ENCODE data around the gene CSNK1D. TPM values are rescaled to one million over a fixed set of nuclear protein-coding genes. Genes with fewer than 3 reads are reported as not detected.
A peak's percentile ranks its signal among the peaks of the same experiment; 100 is the strongest.

CSNK1D gene
- total and polyA plus RNA-seq, 4 experiments from 2014 or later: 31.6 to 182 (median 129) TPM

GRCh38 chr17:82302568-82302963, 29.1 kb upstream of the CSNK1D start:
- H3K4me1 Mint-ChIP-seq: peaks cover 28 to 84% (median 61%) of the 10 kb centered on the region in 4 donors
- Histone ChIP-seq H3K9me3 (ENCODE audit: control insufficient read depth in 1 of 2, low read length in 2 of 2) (no peaks in the 10 kb centered on the region), H3K36me3 (ENCODE audit: insufficient read depth, low read length) (no peaks in the 10 kb centered on the region), H3K4me1 (ENCODE audit: insufficient read depth, low read length) (peaks cover 81% of the 10 kb centered on the region), H3K4me3 (ENCODE audit: low read length in 2 of 2) (peak overlapping the region; percentile 42 to 54), H3K27ac (ENCODE audit: low read depth, low read length) (peak overlapping the region; percentile 64), H3K27me3 (ENCODE audit: insufficient read depth, low read length) (no peaks in the 10 kb centered on the region)
- H3K9me3 Mint-ChIP-seq: no peaks in the 10 kb centered on the region
- intact Hi-C loops (cut with micrococcal nuclease): no loop called here
- no peaks in the 10 kb centered on the region for H3K27me3 Mint-ChIP-seq
- peaks cover 0 to 6% of the 10 kb centered on the region in 2 donors for H3K36me3 Mint-ChIP-seq
- H3K27ac Mint-ChIP-seq: peak overlapping the region; percentile 87 to 100 (median 95)
- CTCF ChIA-PET (ENCODE audit: partially characterized antibody): interaction anchor here (1.3 to 8.4 kb wide), 6 partner anchors 14 to 96 kb away, joined by 3 to 72 read pairs (median 20); partner anchors contain the start of gene CD7
- no peak for DNase-seq
- POLR2A ChIA-PET (ENCODE audit: partially characterized antibody): interaction anchor here (0.6 to 10.4 kb wide), 16 partner anchors 9 to 798 kb away, joined by 3 to 172 read pairs (median 8); partner anchors contain the start of genes CD7, CSNK1D, SECTM1 and SLC16A3
- H3K4me3 Mint-ChIP-seq: peak overlapping the region; percentile 73 to 91 (median 84)

- Histone ChIP-seq H3K27me3 (ENCODE audit: insufficient read depth, low read length) (no peaks in the 10 kb centered on the region), H3K9me3 (ENCODE audit: control insufficient read depth in 1 of 2, low read length in 2 of 2) (no peaks in the 10 kb centered on the region), H3K4me1 (ENCODE audit: insufficient read depth, low read length) (peaks cover 86% of the 10 kb centered on the region), H3K4me3 (ENCODE audit: low read length in 2 of 2) (peak overlapping the region; percentile 19 to 54), H3K27ac (ENCODE audit: low read depth, low read length) (peak overlapping the region; percentile 64), H3K36me3 (ENCODE audit: insufficient read depth, low read length) (no peaks in the 10 kb centered on the region)
- peaks cover 33 to 89% (median 66%) of the 10 kb centered on the region in 4 donors for H3K4me1 Mint-ChIP-seq
- ChIA-PET POLR2A (ENCODE audit: partially characterized antibody) (interaction anchor here (0.6 to 10.4 kb wide), 17 partner anchors 8 to 798 kb away, joined by 3 to 172 read pairs (median 7); partner anchors contain the start of genes CD7, CSNK1D, SECTM1 and SLC16A3), CTCF (ENCODE audit: partially characterized antibody) (interaction anchor here (1.6 to 8.4 kb wide), 8 partner anchors 10 to 102 kb away, joined by 3 to 72 read pairs (median 14); partner anchors contain the start of gene CD7)
- intact Hi-C loops (cut with micrococcal nuclease): no loop called here
- H3K27me3 Mint-ChIP-seq: no peaks in the 10 kb centered on the region
- peak; percentile 42 to 66 (median 57) for DNase-seq
- H3K27ac Mint-ChIP-seq: peak overlapping the region; percentile 87 to 100 (median 95)
- H3K4me3 Mint-ChIP-seq: peak overlapping the region; percentile 73 to 91 (median 84)
- H3K9me3 Mint-ChIP-seq: no peaks in the 10 kb centered on the region
- peaks cover 0 to 11% of the 10 kb centered on the region in 2 donors for H3K36me3 Mint-ChIP-seq
Measured at GRCh38 chr17:82301916-82302567, 28.5 kb upstream of the CSNK1D start.

GRCh38 chr17:82301300-82301915, 27.9 kb upstream of the CSNK1D start:
- peaks cover 35 to 90% (median 67%) of the 10 kb centered on the region in 4 donors for H3K4me1 Mint-ChIP-seq
- Histone ChIP-seq H3K27ac (ENCODE audit: low read depth, low read length) (peak overlapping the region; percentile 64), H3K4me1 (ENCODE audit: insufficient read depth, low read length) (peaks cover 93% of the 10 kb centered on the region), H3K4me3 (ENCODE audit: low read length in 2 of 2) (peak overlapping the region in 1 of 2 donors; percentile 54), H3K36me3 (ENCODE audit: insufficient read depth, low read length) (no peaks in the 10 kb centered on the region), H3K9me3 (ENCODE audit: control insufficient read depth in 1 of 2, low read length in 2 of 2) (no peaks in the 10 kb centered on the region), H3K27me3 (ENCODE audit: insufficient read depth, low read length) (no peaks in the 10 kb centered on the region)
- H3K4me3 Mint-ChIP-seq: peak overlapping the region in 5 of 8 donors; percentile 10 to 87 (median 72)
- no peak for DNase-seq
- H3K36me3 Mint-ChIP-seq: peaks cover 0 to 13% of the 10 kb centered on the region in 2 donors
- peak overlapping the region; percentile 32 to 100 (median 100) for H3K27ac Mint-ChIP-seq
- intact Hi-C loops (cut with micrococcal nuclease): no loop called here
- no peaks in the 10 kb centered on the region for H3K9me3 Mint-ChIP-seq
- ChIA-PET CTCF (ENCODE audit: partially characterized antibody) (interaction anchor here (1.0 to 8.4 kb wide), 12 partner anchors 9 to 116 kb away, joined by 3 to 72 read pairs (median 11); partner anchors contain the start of genes CD7 and HEXD), POLR2A (ENCODE audit: partially characterized antibody) (interaction anchor here (1.0 to 10.4 kb wide), 13 partner anchors 8 to 95 kb away, joined by 3 to 172 read pairs (median 14); partner anchors contain the start of genes CD7, CSNK1D, SECTM1 and SLC16A3)
- H3K27me3 Mint-ChIP-seq: no peaks in the 10 kb centered on the region

- Mint-ChIP-seq H3K27me3 (no peaks in the 10 kb centered on the region), H3K4me3 (peak overlapping the region in 4 of 8 donors; percentile 43 to 96 (median 79)), H3K36me3 (peaks cover 0 to 13% of the 10 kb centered on the region in 2 donors), H3K4me1 (peaks cover 35 to 91% (median 67%) of the 10 kb centered on the region in 4 donors), H3K9me3 (no peaks in the 10 kb centered on the region), H3K27ac (peak overlapping the region; percentile 72 to 100 (median 100))
- Histone ChIP-seq H3K36me3 (ENCODE audit: insufficient read depth, low read length) (no peaks in the 10 kb centered on the region), H3K4me1 (ENCODE audit: insufficient read depth, low read length) (peaks cover 97% of the 10 kb centered on the region), H3K27ac (ENCODE audit: low read depth, low read length) (peak overlapping the region; percentile 64), H3K4me3 (ENCODE audit: low read length in 2 of 2) (no peak overlapping the region), H3K9me3 (ENCODE audit: control insufficient read depth in 1 of 2, low read length in 2 of 2) (no peaks in the 10 kb centered on the region), H3K27me3 (ENCODE audit: insufficient read depth, low read length) (no peaks in the 10 kb centered on the region)
- peak; percentile 54 to 67 (median 56) for DNase-seq
- ChIA-PET CTCF (ENCODE audit: partially characterized antibody) (interaction anchor here (0.9 to 8.4 kb wide), 14 partner anchors 9 to 117 kb away, joined by 3 to 72 read pairs (median 10); partner anchors contain the start of genes CD7 and HEXD), POLR2A (ENCODE audit: partially characterized antibody) (interaction anchor here (1.0 to 10.4 kb wide), 13 partner anchors 9 to 100 kb away, joined by 3 to 172 read pairs (median 14); partner anchors contain the start of genes CD7, CSNK1D, SECTM1 and SLC16A3)
- intact Hi-C loops (cut with micrococcal nuclease): no loop called here
Measured at GRCh38 chr17:82300707-82301270, 27.3 kb upstream of the CSNK1D start.

GRCh38 chr17:82300228-82300627, 26.7 kb upstream of the CSNK1D start:
- DNase-seq: peak in 1 of 5 donors; percentile 0
- no peaks in the 10 kb centered on the region for H3K36me3 ChIP-seq (ENCODE audit: insufficient read depth, low read length)
- H3K9me3 Mint-ChIP-seq: no peaks in the 10 kb centered on the region
- peaks cover 0 to 13% of the 10 kb centered on the region in 2 donors for H3K36me3 Mint-ChIP-seq
- peak overlapping the region in 6 of 8 donors; percentile 11 to 96 (median 44) for H3K4me3 Mint-ChIP-seq
- H3K4me1 ChIP-seq (ENCODE audit: insufficient read depth, low read length): peaks cover 91% of the 10 kb centered on the region
- peak overlapping the region; percentile 64 for H3K27ac ChIP-seq (ENCODE audit: low read depth, low read length)
- no peaks in the 10 kb centered on the region for H3K27me3 Mint-ChIP-seq
- H3K27ac Mint-ChIP-seq: peak overlapping the region; percentile 100
- ChIA-PET CTCF (ENCODE audit: partially characterized antibody) (interaction anchor here (0.9 to 8.4 kb wide), 14 partner anchors 8 to 117 kb away, joined by 3 to 72 read pairs (median 10); partner anchors contain the start of genes CD7 and HEXD), POLR2A (ENCODE audit: partially characterized antibody) (interaction anchor here (1.0 to 10.4 kb wide), 11 partner anchors 15 to 99 kb away, joined by 3 to 172 read pairs (median 16); partner anchors contain the start of genes CD7, CSNK1D, SECTM1 and SLC16A3)
- intact Hi-C loops (cut with micrococcal nuclease): no loop called here
- no peaks in the 10 kb centered on the region for H3K27me3 ChIP-seq (ENCODE audit: insufficient read depth, low read length)
- no peaks in the 10 kb centered on the region for H3K9me3 ChIP-seq (ENCODE audit: control insufficient read depth in 1 of 2, low read length in 2 of 2)
- no peak overlapping the region for H3K4me3 ChIP-seq (ENCODE audit: low read length in 2 of 2)
- peaks cover 38 to 91% (median 72%) of the 10 kb centered on the region in 4 donors for H3K4me1 Mint-ChIP-seq

GRCh38 chr17:82299452-82299851, 26.0 kb upstream of the CSNK1D start:
- Histone ChIP-seq H3K36me3 (ENCODE audit: insufficient read depth, low read length) (no peaks in the 10 kb centered on the region), H3K4me3 (ENCODE audit: low read length in 2 of 2) (no peak overlapping the region), H3K9me3 (ENCODE audit: control insufficient read depth in 1 of 2, low read length in 2 of 2) (no peaks in the 10 kb centered on the region), H3K27ac (ENCODE audit: low read depth, low read length) (peak overlapping the region; percentile 100), H3K4me1 (ENCODE audit: insufficient read depth, low read length) (peaks cover 83% of the 10 kb centered on the region), H3K27me3 (ENCODE audit: insufficient read depth, low read length) (no peaks in the 10 kb centered on the region)
- no peaks in the 10 kb centered on the region for H3K9me3 Mint-ChIP-seq
- peak overlapping the region; percentile 100 for H3K27ac Mint-ChIP-seq
- ChIA-PET POLR2A (ENCODE audit: partially characterized antibody) (interaction anchor here (1.5 to 10.4 kb wide), 9 partner anchors 16 to 332 kb away, joined by 3 to 172 read pairs (median 37); partner anchors contain the start of genes CD7, CSNK1D and SECTM1), CTCF (ENCODE audit: partially characterized antibody) (interaction anchor here (0.9 to 8.4 kb wide), 10 partner anchors 13 to 99 kb away, joined by 3 to 72 read pairs (median 10); partner anchors contain the start of gene CD7)
- intact Hi-C loops (cut with micrococcal nuclease): loop anchor here (5.0 to 10.0 kb wide), 2 partner anchors 92 to 435 kb away; partner anchors contain the start of gene P4HB
- DNase-seq: peak in 2 of 5 donors; percentile 18 to 38
- H3K27me3 Mint-ChIP-seq: no peaks in the 10 kb centered on the region
- H3K36me3 Mint-ChIP-seq: peaks cover 0 to 13% of the 10 kb centered on the region in 2 donors
- peaks cover 43 to 91% (median 75%) of the 10 kb centered on the region in 4 donors for H3K4me1 Mint-ChIP-seq
- peak overlapping the region; percentile 26 to 98 (median 96) for H3K4me3 Mint-ChIP-seq
